B cell (primary cell): ENCODE results near the gene UCK1. TPM values are rescaled to one million over a fixed set of nuclear protein-coding genes. Genes with fewer than 3 reads are reported as not detected.

Experiments used
- ATAC-seq: fragments of 200-7000 bp; cut with Tn5 transposase; one replicate; pipeline ENCODE4 v1.10.0; 2021; ENCODE audit warnings: low read depth, mild to moderate bottlenecking, moderate number of reproducible peaks, moderate library complexity
- CTCF ChIA-PET: fragments of 350-600 bp; sonication (Branson Sonifier 250); formaldehyde crosslinking; loops from one replicate; lab custom pipeline; 2021; ENCODE audit warnings: antibody characterized with exemption, inconsistent platforms; lab: Charles Lee
- POLR2A ChIA-PET: fragments of 350-600 bp; sonication (Branson Sonifier 250); formaldehyde crosslinking; loops from one replicate; lab custom pipeline; 2021; ENCODE audit warnings: antibody characterized with exemption; lab: Charles Lee
- DNase-seq: peaks from one replicate; pipeline ENCODE4 v3.0.0; 2013
- H2AFZ ChIP-seq: 2 replicates; pipeline ENCODE4 v1.6.1; 2012; ENCODE audit warnings: mild to moderate bottlenecking, low read depth, low read length; ENCODE audit not compliant: insufficient read depth, poor library complexity, severe bottlenecking
- H3K27ac ChIP-seq, 2 donors: 1 replicate in 1 of 2; 2 replicates in 1 of 2; pipeline ENCODE4 v1.5.1; 2012 to 2013; ENCODE audit warnings: low read length in 2 of 2, mild to moderate bottlenecking in 2 of 2, moderate library complexity in 1 of 2
- H3K27me3 ChIP-seq, 4 experiments: fragments of 200-600 bp in 1 of 4; sonication (generic) in 1 of 4; replicated peaks in 1 of 4; 1 replicate in 2 of 4; 2 replicates in 2 of 4; pipeline versions ENCODE4 v1.6.1 to v1.7.0; 2013 to 2016; ENCODE audit warnings: low read length in 3 of 4, mild to moderate bottlenecking in 2 of 4, mixed read lengths in 1 of 4, moderate library complexity in 1 of 4; ENCODE audit not compliant: insufficient read depth in 4 of 4, control insufficient read depth in 3 of 4; ENCODE audit errors: control extremely low read depth in 1 of 4
- H3K36me3 ChIP-seq, 2 experiments: replicated peaks in 1 of 2; 1 replicate in 1 of 2; 2 replicates in 1 of 2; pipeline versions ENCODE4 v1.6.1 to v1.7.1; 2013; ENCODE audit warnings: low read length in 1 of 2; ENCODE audit not compliant: insufficient read depth in 2 of 2, control insufficient read depth in 1 of 2; ENCODE audit errors: control extremely low read depth in 1 of 2, extremely low read depth in 1 of 2
- H3K4me1 ChIP-seq, 2 donors: fragments of 200-600 bp in 1 of 2; sonication (generic) in 1 of 2; 1 replicate in 1 of 2; 2 replicates in 1 of 2; pipeline versions ENCODE4 v1.5.1 to v1.6.1; 2013 to 2017; ENCODE audit warnings: low read length in 2 of 2; ENCODE audit not compliant: control insufficient read depth in 2 of 2, insufficient read depth in 2 of 2
- H3K4me2 ChIP-seq: replicated peaks from 2 replicates; pipeline ENCODE3; 2012; ENCODE audit warnings: mild to moderate bottlenecking, low read depth, low read length; ENCODE audit not compliant: poor library complexity, severe bottlenecking
- H3K4me3 ChIP-seq, 5 experiments: fragments of 200-600 bp in 1 of 5; sonication (generic) in 1 of 5; 1 replicate in 3 of 5; 2 replicates in 2 of 5; pipeline versions ENCODE4 v1.5.1 to v1.7.0; 2011 to 2016; ENCODE audit warnings: low read length in 4 of 5, mild to moderate bottlenecking in 4 of 5, low read depth in 2 of 5, control low read depth in 1 of 5, moderate library complexity in 1 of 5; ENCODE audit not compliant: insufficient read depth in 1 of 5; ENCODE audit errors: control extremely low read depth in 1 of 5, extremely low read depth in 1 of 5
- H3K79me2 ChIP-seq: fragments of 200-600 bp; sonication (generic); one replicate; pipeline ENCODE4 v1.6.0; 2016; ENCODE audit warnings: low read length; ENCODE audit not compliant: control insufficient read depth, insufficient read depth
- H3K9ac ChIP-seq: fragments of 200-600 bp; sonication (generic); 2 replicates; pipeline ENCODE4 v1.6.1; 2017; ENCODE audit warnings: mild to moderate bottlenecking, low read length, moderate library complexity
- H3K9me3 ChIP-seq, 3 donors: one replicate each; pipeline versions ENCODE4 v1.6.1 to v1.7.1; 2013; ENCODE audit warnings: low read length in 2 of 3; ENCODE audit not compliant: control insufficient read depth in 2 of 3, insufficient read depth in 1 of 3; ENCODE audit errors: control extremely low read depth in 1 of 3
- H4K20me1 ChIP-seq: 2 replicates; pipeline ENCODE4 v1.6.0; 2012; ENCODE audit warnings: mild to moderate bottlenecking, low read length; ENCODE audit not compliant: insufficient read depth, control insufficient read depth, poor library complexity, severe bottlenecking
- H3K27ac Mint-ChIP-seq: one replicate; pipeline ENCODE4 v1.8.0; 2021; ENCODE audit warnings: mixed read lengths
- H3K27me3 Mint-ChIP-seq: one replicate; pipeline ENCODE4 v1.8.0; 2021; ENCODE audit warnings: mixed read lengths
- H3K4me1 Mint-ChIP-seq: one replicate; pipeline ENCODE4 v1.8.0; 2021; ENCODE audit warnings: mixed read lengths
- H3K4me3 Mint-ChIP-seq: one replicate; pipeline ENCODE4 v1.8.0; 2021; ENCODE audit warnings: mixed read lengths
- H3K9me3 Mint-ChIP-seq: one replicate; pipeline ENCODE4 v1.8.0; 2022; ENCODE audit warnings: mixed read lengths; ENCODE audit not compliant: insufficient read depth
- EZH2 ChIP-seq: IDR thresholded peaks from 2 replicates; pipeline ENCODE4 v1.6.1; 2012; ENCODE audit warnings: borderline replicate concordance, low read depth, mild to moderate bottlenecking, moderate library complexity, low read length; ENCODE audit not compliant: insufficient read depth, poor library complexity, severe bottlenecking
- WGBS: methylation state at CpG from one replicate; pipeline ENCODE4 v1.1.5; 2013; ENCODE audit warnings: missing lambda C conversion rate; ENCODE audit not compliant: insufficient coverage; 5-methylcytosine and 5-hydroxymethylcytosine counted together
- intact Hi-C: fragments of 100-400 bp; cut with micrococcal nuclease; formaldehyde crosslinking; loops from one replicate; pipeline ENCODE4 v1.10.0; 2022
- polyA plus RNA-seq: library from polyadenylated mRNA; depleted of rRNA; stranded (reverse); fragments of >200 nt; gene quantifications from 2 replicates; pipeline ENCODE4 v1.2.3, GENCODE V29; 2012
- total RNA-seq, 2 donors: library from RNA; stranded (reverse); fragments of 120-200 nt in 1 of 2; gene quantifications; 1 replicate in 1 of 2; 2 replicates in 1 of 2; pipeline versions ENCODE4 v1.2.3 to v1.2.4, GENCODE V29; 2013 to 2022
- TF ChIP-seq, protein P1 (sequence below): fragments of 200-600 bp; IDR thresholded peaks from one replicate; pipeline ENCODE4 v1.8.0; 2022; ENCODE audit warnings: antibody characterized with exemption, mild to moderate bottlenecking

UCK1 gene
- total and polyA plus RNA-seq, 2 donors (not counting 1 experiment from before 2014, with no cell fraction given): 25.3 to 39.3 TPM

DNA sequence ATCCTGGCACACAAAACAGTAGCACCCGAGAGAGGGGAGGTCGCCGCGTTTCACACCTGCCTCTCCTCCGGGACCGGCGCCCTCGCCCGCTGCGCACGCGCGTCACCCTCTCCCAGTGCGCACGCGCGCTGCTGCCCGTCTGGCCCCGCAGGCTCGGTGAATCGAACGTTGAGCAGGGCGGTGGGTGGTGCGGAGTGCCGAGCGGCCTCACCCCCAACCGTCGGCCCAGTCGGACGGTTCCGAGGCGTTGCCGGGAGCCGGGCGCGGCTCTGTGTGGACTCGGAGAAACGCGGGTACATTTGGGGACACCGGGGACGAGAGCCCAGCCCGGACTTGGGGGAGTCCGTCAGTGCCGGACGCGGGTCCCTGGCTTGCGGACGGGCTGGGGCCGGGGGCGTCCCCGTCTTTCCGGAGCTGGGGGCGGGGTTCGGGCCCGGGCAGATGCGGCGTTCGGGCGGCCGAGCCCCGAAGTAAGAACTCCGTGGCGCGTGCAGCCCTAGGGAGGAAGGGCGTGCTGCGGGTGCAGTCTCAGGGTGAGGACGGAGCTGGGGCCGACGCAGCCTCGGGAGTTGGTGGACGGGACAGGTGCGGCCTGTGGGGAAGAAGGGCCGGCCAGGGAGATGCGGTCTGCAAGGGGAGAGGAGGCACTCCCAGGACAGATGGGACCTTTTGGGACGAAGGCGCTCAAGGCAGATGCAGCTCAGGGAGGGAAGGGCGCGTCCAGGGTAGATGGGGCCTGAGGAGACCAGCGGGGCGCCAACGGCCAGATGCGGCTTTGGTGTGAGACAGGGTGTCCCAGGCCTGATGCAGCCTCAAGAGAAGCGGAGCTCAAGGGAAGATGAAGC is 28.1 kb downstream of the UCK1 start, which contains the start of gene POMT1:
Gene POMT1 (plus strand): TSS at position 138 of the 845 bp plus-strand sequence. CDS start 1,301 bp downstream, outside the sequence.
- H3K4me2 ChIP-seq: peak within 1 kb of the TSS; percentile 96
- peaks cover 0 to 15% of the 10 kb centered on the region in 2 experiments for H3K36me3 ChIP-seq
- H4K20me1 ChIP-seq: peaks cover 11% of the 10 kb centered on the region
- Mint-ChIP-seq H3K4me3 (peak within 1 kb of the TSS; percentile 94), H3K27ac (peak within 1 kb of the TSS; percentile 88), H3K9me3 (no peaks in the 10 kb centered on the region), H3K27me3 (no peaks in the 10 kb centered on the region), H3K4me1 (peaks cover 24% of the 10 kb centered on the region)
- ATAC-seq (peak; percentile 86), DNase-seq (peak; percentile 93)
- POLR2A ChIA-PET: interaction anchor here (0.6 kb wide), 3 partner anchors 110 to 1589 kb away, joined by 3 to 8 read pairs (median 5); no protein-coding TSS in a partner anchor
- peak within 1 kb of the TSS; percentile 63 to 92 (median 86) for H3K4me3 ChIP-seq
- under 1% methylated on average over 83 of the region's 83 CpGs for WGBS
- H2AFZ ChIP-seq: peak within 1 kb of the TSS; percentile 98
- peak within 1 kb of the TSS; percentile 94 for H3K9ac ChIP-seq
- H3K27ac ChIP-seq: peak within 1 kb of the TSS; percentile 27 to 70
- peaks cover 11 to 22% of the 10 kb centered on the region in 2 donors for H3K4me1 ChIP-seq
- no peaks in the 10 kb centered on the region for H3K9me3 ChIP-seq
- CTCF ChIA-PET: interaction anchor here (0.7 to 1.8 kb wide), 4 partner anchors 71 to 241 kb away, joined by 3 to 5 read pairs (median 4); no protein-coding TSS in a partner anchor
- no peaks in the 10 kb centered on the region for H3K27me3 ChIP-seq
- TF ChIP-seq EZH2: no peak
- TF ChIP-seq, protein P1, sequence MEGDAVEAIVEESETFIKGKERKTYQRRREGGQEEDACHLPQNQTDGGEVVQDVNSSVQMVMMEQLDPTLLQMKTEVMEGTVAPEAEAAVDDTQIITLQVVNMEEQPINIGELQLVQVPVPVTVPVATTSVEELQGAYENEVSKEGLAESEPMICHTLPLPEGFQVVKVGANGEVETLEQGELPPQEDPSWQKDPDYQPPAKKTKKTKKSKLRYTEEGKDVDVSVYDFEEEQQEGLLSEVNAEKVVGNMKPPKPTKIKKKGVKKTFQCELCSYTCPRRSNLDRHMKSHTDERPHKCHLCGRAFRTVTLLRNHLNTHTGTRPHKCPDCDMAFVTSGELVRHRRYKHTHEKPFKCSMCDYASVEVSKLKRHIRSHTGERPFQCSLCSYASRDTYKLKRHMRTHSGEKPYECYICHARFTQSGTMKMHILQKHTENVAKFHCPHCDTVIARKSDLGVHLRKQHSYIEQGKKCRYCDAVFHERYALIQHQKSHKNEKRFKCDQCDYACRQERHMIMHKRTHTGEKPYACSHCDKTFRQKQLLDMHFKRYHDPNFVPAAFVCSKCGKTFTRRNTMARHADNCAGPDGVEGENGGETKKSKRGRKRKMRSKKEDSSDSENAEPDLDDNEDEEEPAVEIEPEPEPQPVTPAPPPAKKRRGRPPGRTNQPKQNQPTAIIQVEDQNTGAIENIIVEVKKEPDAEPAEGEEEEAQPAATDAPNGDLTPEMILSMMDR: no peak
- intact Hi-C loops: loop anchor here (1.0 to 10.0 kb wide), 3 partner anchors 28 to 242 kb away; partner anchors contain the start of genes RAPGEF1 and UCK1
- H3K79me2 ChIP-seq: peaks cover 28% of the 10 kb centered on the region
